Gastrocnemius medialis (tissue), 4 donors: ENCODE measurements around the gene MS4A3. TPM values are rescaled to one million over a fixed set of nuclear protein-coding genes. Genes with fewer than 3 reads are reported as not detected.
"Not testable (repeated sequence)": the region's sequence is repeated elsewhere in the genome, so short reads cannot be mapped to it uniquely, and the experiment has no call there.

ENCODE experiments used
- ATAC-seq, 2 donors: fragments of 150-250 bp; one replicate each; pipeline ENCODE4 v1.9.1; 2016
- DNase-seq, 2 donors: peaks; one replicate each; pipeline ENCODE4 v3.0.0-alpha.2; 2019
- H3K27ac ChIP-seq, 4 donors: fragments of 200-600 bp; sonication (generic); 1 replicate in 1 of 4; 2 replicates in 3 of 4; pipeline ENCODE4 v1.5.1; 2016 to 2018; ENCODE audit warnings: mild to moderate bottlenecking in 2 of 4, moderate library complexity in 1 of 4
- H3K27me3 ChIP-seq, 3 donors: fragments of 200-600 bp; sonication (generic) in 2 of 3; 1 replicate in 1 of 3; 2 replicates in 2 of 3; pipeline versions ENCODE4 v1.5.1 to v1.6.0; 2016 to 2019; ENCODE audit warnings: mild to moderate bottlenecking in 1 of 3, moderate library complexity in 1 of 3
- H3K36me3 ChIP-seq, 2 donors: fragments of 200-600 bp; sonication (generic) in 1 of 2; one replicate each; pipeline ENCODE4 v1.5.1; 2017 to 2018
- H3K4me1 ChIP-seq, 2 donors: fragments of 200-600 bp; sonication (generic) in 1 of 2; one replicate each; pipeline ENCODE4 v1.5.1; 2016 to 2017; ENCODE audit warnings: mild to moderate bottlenecking in 2 of 2
- H3K4me3 ChIP-seq, 4 donors: fragments of 200-600 bp; sonication (generic) in 3 of 4; 1 replicate in 1 of 4; 2 replicates in 3 of 4; pipeline ENCODE4 v1.5.1; 2016 to 2019; ENCODE audit warnings: mild to moderate bottlenecking in 2 of 4
- H3K9me3 ChIP-seq, 3 donors: fragments of 200-600 bp; sonication (generic) in 2 of 3; 1 replicate in 1 of 3; 2 replicates in 2 of 3; pipeline ENCODE4 v1.5.1; 2016 to 2019
- POLR2A ChIP-seq, 2 donors: fragments of 450-650 bp; IDR thresholded peaks; one replicate each; pipeline ENCODE4 v1.6.1; 2017; ENCODE audit warnings: antibody characterized with exemption in 2 of 2, mild to moderate bottlenecking in 2 of 2, moderate library complexity in 2 of 2
- in situ Hi-C, 4 donors: fragments of 200-750 bp; cut with MboI; loops; one replicate each; pipeline versions ENCODE4 v1.15.0 to v1.8.0; 2017; ENCODE audit warnings: low sequenced_read_pairs in 4 of 4
- intact Hi-C: fragments of 100-400 bp; cut with DNase I; formaldehyde crosslinking; loops from one replicate; pipeline ENCODE4 v1.15.1; 2023; ENCODE audit warnings: low total_unique reads
- total RNA-seq, 4 donors: library from RNA; depleted of rRNA; stranded (reverse); fragments of >200 nt; gene quantifications; one replicate each; pipeline versions ENCODE4 v1.1.0 to v1.2.3, GENCODE V29; 2016
- TF ChIP-seq, protein P1 (sequence below), 5 experiments: fragments of 450-650 bp in 3 of 5; fragments of 200-600 bp in 2 of 5; sonication (generic) in 2 of 5; IDR thresholded peaks in 4 of 5; conservative IDR thresholded peaks in 1 of 5; 1 replicate in 4 of 5; 2 replicates in 1 of 5; pipeline ENCODE4 v1.5.1; 2016 to 2019; ENCODE audit warnings: antibody characterized with exemption in 5 of 5, mild to moderate bottlenecking in 3 of 5, moderate library complexity in 3 of 5

MS4A3 gene
- total RNA-seq, 4 donors from 2014 or later = not detected

DNA sequence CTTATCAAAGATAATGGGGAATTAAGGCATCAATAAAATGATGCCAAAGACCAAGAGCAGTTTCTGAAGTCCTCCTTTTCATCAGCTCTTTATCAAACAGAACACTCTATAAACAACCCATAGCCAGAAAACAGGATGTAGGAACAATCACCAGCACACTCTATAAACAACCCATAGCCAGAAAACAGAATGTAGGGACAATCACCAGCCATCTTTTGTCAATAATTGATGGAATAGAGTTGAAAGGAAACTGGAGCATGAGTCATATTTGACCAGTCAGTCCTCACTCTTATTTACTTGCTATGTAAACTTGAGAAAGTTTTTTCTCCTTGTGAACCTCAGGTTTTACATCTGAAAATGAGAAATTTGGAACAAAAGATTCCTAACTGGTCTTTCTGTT, 42.0 kb downstream of the MS4A3 start:
- no peak overlapping the region for H3K4me3 ChIP-seq
- no peaks in the 10 kb centered on the region for H3K36me3 ChIP-seq
- in situ Hi-C loops = loop anchor here in 1 of 4 donors (25.0 kb wide), 1 partner anchor 89 kb away; the partner anchor contains the start of gene MS4A6A
- H3K27me3 ChIP-seq = no peaks in the 10 kb centered on the region
- TF ChIP-seq, protein P1, sequence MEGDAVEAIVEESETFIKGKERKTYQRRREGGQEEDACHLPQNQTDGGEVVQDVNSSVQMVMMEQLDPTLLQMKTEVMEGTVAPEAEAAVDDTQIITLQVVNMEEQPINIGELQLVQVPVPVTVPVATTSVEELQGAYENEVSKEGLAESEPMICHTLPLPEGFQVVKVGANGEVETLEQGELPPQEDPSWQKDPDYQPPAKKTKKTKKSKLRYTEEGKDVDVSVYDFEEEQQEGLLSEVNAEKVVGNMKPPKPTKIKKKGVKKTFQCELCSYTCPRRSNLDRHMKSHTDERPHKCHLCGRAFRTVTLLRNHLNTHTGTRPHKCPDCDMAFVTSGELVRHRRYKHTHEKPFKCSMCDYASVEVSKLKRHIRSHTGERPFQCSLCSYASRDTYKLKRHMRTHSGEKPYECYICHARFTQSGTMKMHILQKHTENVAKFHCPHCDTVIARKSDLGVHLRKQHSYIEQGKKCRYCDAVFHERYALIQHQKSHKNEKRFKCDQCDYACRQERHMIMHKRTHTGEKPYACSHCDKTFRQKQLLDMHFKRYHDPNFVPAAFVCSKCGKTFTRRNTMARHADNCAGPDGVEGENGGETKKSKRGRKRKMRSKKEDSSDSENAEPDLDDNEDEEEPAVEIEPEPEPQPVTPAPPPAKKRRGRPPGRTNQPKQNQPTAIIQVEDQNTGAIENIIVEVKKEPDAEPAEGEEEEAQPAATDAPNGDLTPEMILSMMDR (IDR thresholded peaks at IDR 0.05 in 4 of 5, conservative IDR thresholded peaks at IDR 0.05 in 1 of 5) = no peak
- no peak for TF ChIP-seq POLR2A (IDR thresholded peaks at IDR 0.05)
- H3K4me1 ChIP-seq = no peaks in the 10 kb centered on the region
- intact Hi-C loops = no loop called here
- H3K9me3 ChIP-seq = no peaks in the 10 kb centered on the region
- DNase-seq (no peak), ATAC-seq (no peak)
- H3K27ac ChIP-seq = no peak overlapping the region

GRCh38 chr11:60100516-60100915, 44.1 kb downstream of the MS4A3 start:
- intact Hi-C loops = no loop called here
- TF ChIP-seq, protein P1 (IDR thresholded peaks at IDR 0.05 in 4 of 5, conservative IDR thresholded peaks at IDR 0.05 in 1 of 5) = no peak
- no peak for TF ChIP-seq POLR2A (IDR thresholded peaks at IDR 0.05)
- in situ Hi-C loops = no loop called here
- Histone ChIP-seq H3K9me3 (no peaks in the 10 kb centered on the region), H3K27me3 (no peaks in the 10 kb centered on the region), H3K36me3 (no peaks in the 10 kb centered on the region), H3K4me1 (no peaks in the 10 kb centered on the region), H3K27ac (no peak overlapping the region), H3K4me3 (no peak overlapping the region)
- DNase-seq (no peak), ATAC-seq (no peak)

- intact Hi-C loops, H3K4me3 ChIP-seq, H3K4me1 ChIP-seq, DNase-seq, in situ Hi-C loops, H3K36me3 ChIP-seq, H3K9me3 ChIP-seq, H3K27me3 ChIP-seq, ATAC-seq, H3K27ac ChIP-seq: not testable (repeated sequence)
These were observed 44.9 kb downstream of the MS4A3 start for GRCh38 chr11:60101368-60101767.

GRCh38 chr11:60104471-60105115, 48.1 kb downstream of the MS4A3 start:
- in situ Hi-C loops, H3K4me3 ChIP-seq, H3K27me3 ChIP-seq, H3K9me3 ChIP-seq, intact Hi-C loops, ATAC-seq, H3K4me1 ChIP-seq, H3K36me3 ChIP-seq, DNase-seq, H3K27ac ChIP-seq: not testable (repeated sequence)

DNA sequence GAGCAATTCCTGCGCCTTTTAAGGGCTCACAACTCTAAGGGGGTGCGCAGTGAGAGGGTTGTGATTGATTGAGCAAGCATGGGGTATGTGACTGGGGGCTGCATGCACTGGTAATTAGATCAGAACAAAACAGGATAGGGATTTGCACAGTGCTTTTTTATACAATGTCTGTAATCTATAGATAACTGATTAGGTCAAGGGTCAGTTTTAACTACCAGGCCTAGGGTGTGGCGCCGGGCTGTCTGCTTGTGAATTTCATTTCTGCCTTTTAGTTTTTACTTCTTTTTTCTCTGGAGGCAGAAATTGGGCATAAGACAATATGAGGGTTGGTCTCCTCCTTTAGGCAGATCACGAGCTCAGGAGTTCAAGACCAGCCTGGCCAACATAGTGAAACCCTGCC, 52.2 kb downstream of the MS4A3 start:
- H3K36me3 ChIP-seq, H3K27ac ChIP-seq, ATAC-seq, H3K4me3 ChIP-seq, DNase-seq, H3K9me3 ChIP-seq, H3K4me1 ChIP-seq, H3K27me3 ChIP-seq, in situ Hi-C loops, intact Hi-C loops: not testable (repeated sequence)

- Histone ChIP-seq H3K4me3 (no peak overlapping the region), H3K9me3 (no peaks in the 10 kb centered on the region), H3K27me3 (no peaks in the 10 kb centered on the region), H3K4me1 (no peaks in the 10 kb centered on the region), H3K36me3 (no peaks in the 10 kb centered on the region), H3K27ac (no peak overlapping the region)
- DNase-seq (no peak), ATAC-seq (no peak)
- in situ Hi-C loops (no loop called here), intact Hi-C loops (no loop called here)
- TF ChIP-seq, protein P1 (IDR thresholded peaks at IDR 0.05 in 4 of 5, conservative IDR thresholded peaks at IDR 0.05 in 1 of 5) = no peak
- TF ChIP-seq POLR2A (IDR thresholded peaks at IDR 0.05) = no peak
These were observed 55.3 kb downstream of the MS4A3 start for GRCh38 chr11:60111793-60112192.
